AG10803 (cell line): ENCODE data around the gene ATP5PO.
A peak's percentile ranks its signal among the peaks of the same experiment; 100 is the strongest.
"Not testable (repeated sequence)": the region's sequence is repeated elsewhere in the genome, so short reads cannot be mapped to it uniquely, and the experiment has no call there.

ENCODE experiments used
- DNase-seq: peaks from one replicate; pipeline ENCODE4 v3.0.0; 2010; ENCODE audit warnings: low read depth
- H3K4me3 ChIP-seq: 2 replicates; pipeline ENCODE4 v1.5.1; 2011; ENCODE audit warnings: mild to moderate bottlenecking, low read length, control low read depth
- TF ChIP-seq, protein P1 (sequence below): conservative IDR thresholded peaks from 2 replicates; pipeline ENCODE4 v1.5.1; 2011; ENCODE audit warnings: mild to moderate bottlenecking, low read length, control low read depth, inconsistent platforms

The ATP5PO gene

DNA sequence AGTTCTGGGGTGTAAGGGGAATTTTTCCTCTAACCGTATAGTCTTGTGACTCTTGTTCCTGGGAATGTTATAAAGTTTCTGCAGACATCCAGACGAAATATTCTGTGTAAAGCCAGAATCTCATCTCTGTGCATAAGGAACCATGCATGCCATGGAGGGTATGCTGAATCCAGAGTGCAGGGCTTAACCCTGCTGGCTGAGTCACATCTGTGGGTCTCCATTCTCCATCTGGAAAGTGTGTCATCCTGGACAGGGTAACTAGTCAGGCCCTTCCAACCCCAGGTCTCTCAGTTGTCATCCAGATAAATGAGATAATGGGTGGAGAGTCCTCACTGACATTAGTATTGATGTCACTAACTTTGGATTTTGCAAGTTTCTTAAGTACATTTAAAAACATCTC, 48.8 kb downstream of the ATP5PO start:
- H3K4me3 ChIP-seq = no peak overlapping the region
- peak; percentile 37 for DNase-seq
- TF ChIP-seq, protein P1, sequence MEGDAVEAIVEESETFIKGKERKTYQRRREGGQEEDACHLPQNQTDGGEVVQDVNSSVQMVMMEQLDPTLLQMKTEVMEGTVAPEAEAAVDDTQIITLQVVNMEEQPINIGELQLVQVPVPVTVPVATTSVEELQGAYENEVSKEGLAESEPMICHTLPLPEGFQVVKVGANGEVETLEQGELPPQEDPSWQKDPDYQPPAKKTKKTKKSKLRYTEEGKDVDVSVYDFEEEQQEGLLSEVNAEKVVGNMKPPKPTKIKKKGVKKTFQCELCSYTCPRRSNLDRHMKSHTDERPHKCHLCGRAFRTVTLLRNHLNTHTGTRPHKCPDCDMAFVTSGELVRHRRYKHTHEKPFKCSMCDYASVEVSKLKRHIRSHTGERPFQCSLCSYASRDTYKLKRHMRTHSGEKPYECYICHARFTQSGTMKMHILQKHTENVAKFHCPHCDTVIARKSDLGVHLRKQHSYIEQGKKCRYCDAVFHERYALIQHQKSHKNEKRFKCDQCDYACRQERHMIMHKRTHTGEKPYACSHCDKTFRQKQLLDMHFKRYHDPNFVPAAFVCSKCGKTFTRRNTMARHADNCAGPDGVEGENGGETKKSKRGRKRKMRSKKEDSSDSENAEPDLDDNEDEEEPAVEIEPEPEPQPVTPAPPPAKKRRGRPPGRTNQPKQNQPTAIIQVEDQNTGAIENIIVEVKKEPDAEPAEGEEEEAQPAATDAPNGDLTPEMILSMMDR = no peak

DNA sequence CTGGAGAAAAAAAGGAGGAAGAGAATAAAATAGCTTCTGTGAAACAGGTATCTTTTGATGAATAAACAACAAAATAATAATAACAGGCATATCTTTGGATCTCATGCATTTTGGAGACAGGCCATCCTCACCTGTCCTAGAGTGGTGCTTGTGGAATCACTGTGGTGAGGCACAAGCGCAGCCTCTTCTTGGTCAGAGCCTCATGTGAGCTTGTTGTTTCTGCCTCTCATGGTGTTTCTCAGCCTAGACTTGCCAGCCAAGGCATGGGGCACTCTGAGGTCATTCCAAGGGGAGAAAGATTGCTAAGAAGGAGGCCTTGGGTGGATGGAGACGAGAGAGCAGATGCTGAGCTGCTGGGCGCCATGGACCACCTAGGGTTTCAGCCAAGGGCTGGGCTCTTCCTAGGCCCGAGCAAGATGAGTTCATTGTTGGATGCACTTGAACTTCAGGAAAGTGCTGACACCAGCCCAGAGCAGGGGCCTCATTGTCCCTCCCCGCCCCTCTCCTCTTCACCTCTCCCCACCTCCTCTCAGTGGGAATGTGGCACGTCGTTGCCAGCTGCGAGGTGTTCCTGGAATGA, 49.5 kb downstream of the ATP5PO start:
- H3K4me3 ChIP-seq = no peak overlapping the region
- TF ChIP-seq, protein P1 = no peak
- no peak for DNase-seq

DNA sequence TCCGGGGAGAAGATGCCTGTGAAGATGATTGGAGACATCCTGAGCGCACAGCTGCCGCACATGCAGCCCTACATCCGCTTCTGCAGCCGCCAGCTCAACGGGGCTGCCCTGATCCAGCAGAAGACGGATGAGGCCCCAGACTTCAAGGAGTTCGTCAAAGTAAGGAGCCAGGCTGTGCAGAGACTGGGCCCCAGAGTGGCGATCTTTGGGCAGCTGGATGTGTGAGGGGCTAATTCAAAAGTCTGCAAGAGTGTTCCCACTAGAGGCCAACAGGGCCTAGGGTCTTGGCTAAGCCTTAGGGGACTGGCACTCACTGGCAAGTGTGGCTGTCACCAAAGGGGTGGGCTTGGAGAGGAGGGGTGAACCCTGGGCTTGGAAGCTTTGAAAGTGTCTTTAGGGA, 50.4 kb downstream of the ATP5PO start:
- H3K4me3 ChIP-seq = no peak overlapping the region
- TF ChIP-seq, protein P1 = no peak
- no peak for DNase-seq

DNA sequence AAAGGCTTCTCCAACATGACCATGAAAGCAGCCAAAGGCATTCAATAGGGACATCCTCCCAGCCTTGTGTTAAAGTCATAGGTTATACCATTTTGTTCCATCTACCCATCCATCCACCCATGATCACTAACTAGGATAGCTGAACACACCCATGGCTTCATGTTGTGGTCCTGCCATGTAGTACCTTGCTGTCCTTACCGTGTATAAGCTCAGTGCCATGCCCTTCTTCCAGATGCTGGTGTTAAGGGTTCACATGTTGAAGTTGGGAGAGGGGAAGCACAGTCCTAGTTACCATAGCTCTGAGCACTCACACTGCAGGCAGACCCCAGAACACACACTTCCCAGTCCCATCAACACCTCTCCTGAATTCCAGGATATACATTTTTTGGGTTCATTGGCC, 51.5 kb downstream of the ATP5PO start:
- no peak for DNase-seq
- TF ChIP-seq, protein P1 = no peak
- H3K4me3 ChIP-seq = no peak overlapping the region

DNA sequence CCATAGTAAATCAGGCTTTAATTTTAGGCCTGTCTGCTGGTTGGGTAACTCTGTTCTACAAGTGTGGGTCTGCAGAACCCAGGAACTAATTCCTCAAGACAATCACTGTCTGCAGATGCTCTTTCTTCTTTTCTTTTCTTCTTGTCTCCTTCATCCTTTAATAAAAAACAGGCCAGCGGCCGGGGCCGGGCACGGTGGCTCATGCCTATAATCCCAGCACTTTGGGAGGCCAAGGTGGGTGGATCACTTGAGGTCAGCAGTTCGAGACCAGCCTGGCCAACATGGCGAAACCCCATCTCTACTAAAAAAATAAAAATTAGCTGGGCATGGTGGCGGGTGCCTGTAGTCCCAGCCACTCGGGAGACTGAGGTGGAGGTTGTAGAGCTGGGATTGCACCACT, 52.4 kb downstream of the ATP5PO start:
- not testable (repeated sequence) for DNase-seq

GRCh38 chr21:33861125-33861524, 54.5 kb downstream of the ATP5PO start:
- TF ChIP-seq, protein P1 = no peak
- H3K4me3 ChIP-seq = no peak overlapping the region
- no peak for DNase-seq

More for the DNA sequence above, 52.4 kb downstream of the ATP5PO start:
- H3K4me3 ChIP-seq = not testable (repeated sequence)

DNA sequence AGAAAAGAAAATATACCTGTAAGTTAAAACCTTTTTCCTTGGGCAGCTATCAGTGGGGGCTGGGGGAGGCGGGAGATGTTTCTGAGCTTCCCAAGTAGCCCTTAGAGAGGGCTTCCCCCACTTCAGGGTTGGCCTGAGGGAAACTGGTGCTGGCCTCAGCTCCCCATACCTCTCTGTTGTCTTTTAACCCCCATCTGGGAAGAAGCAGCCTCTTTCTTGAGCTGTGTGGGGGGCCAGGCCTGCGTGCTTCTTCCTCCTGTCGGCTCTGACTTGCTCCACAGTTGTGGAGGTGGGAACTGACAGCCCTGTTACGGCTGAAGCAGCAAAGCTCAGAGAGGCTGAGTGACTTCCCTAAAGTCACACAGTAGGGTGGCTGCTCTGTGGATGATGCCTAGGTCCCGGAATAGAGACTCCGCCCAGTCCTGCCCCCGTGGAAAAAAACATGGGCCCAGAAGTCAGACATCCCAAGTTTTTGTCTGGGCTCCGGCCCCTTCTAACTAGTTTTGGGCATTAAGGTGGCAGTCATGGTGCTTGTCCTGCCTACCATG, 55.2 kb downstream of the ATP5PO start:
- TF ChIP-seq, protein P1 = no peak
- no peak overlapping the region for H3K4me3 ChIP-seq
- DNase-seq = no peak
